K562 (cell line): ENCODE measurements around the gene DAPP1. TPM values are rescaled to one million over a fixed set of nuclear protein-coding genes. Genes with fewer than 3 reads are reported as not detected.

Source experiments
- ATAC-seq: fragments of 200-7000 bp; cut with Tn5 transposase; 3 replicates; pipeline ENCODE4 v1.9.1; 2020; ENCODE audit warnings: moderate library complexity
- BruUV-seq: library from RNA; stranded (reverse); fragments of 400-500 nt; replicated peaks from 2 replicates; lab custom pipeline; 2021; lab: Mats Ljungman, UMichigan
- CTCF ChIA-PET: fragments of 300-600 bp; formaldehyde crosslinking; extraction: SDS; loops from one replicate; lab custom pipeline; 2021; ENCODE audit warnings: low intra/inter-chr PET ratio; lab: Yijun Ruan, JAX
- POLR2A ChIA-PET: fragments of 300-600, 350-650 bp; sonication (Branson Sonifier 250); formaldehyde crosslinking; extraction: SDS; loops from one replicate; lab custom pipeline; 2021; ENCODE audit warnings: antibody characterized with exemption, inconsistent platforms; lab: Yijun Ruan, JAX
- DNase-seq, 4 experiments: peaks; one replicate each; pipeline versions ENCODE4 v3.0.0 to v3.0.0-alpha.2; 2011 to 2018; ENCODE audit warnings: low spot score in 3 of 4, mixed read lengths in 3 of 4; ENCODE audit errors: extremely low read depth in 1 of 4
- FAIRE-seq: peaks from 2 replicates; lab custom pipeline; 2011; peaks lifted over from hg19 to GRCh38; lab: Jason Lieb, UNC
- H2AFZ ChIP-seq: 2 replicates; pipeline ENCODE4 v1.6.0; 2011; ENCODE audit warnings: low read depth, low read length, control low read depth, inconsistent platforms
- H3K27ac ChIP-seq: fragments of 200-600 bp; 3 replicates; pipeline ENCODE4 v1.8.0; 2011; ENCODE audit warnings: low read depth, mild to moderate bottlenecking, control low read depth, inconsistent platforms, low read length, moderate library complexity, mixed read lengths; ENCODE audit errors: extremely low read depth
- H3K27me3 ChIP-seq, 2 experiments: fragments of 300-600 bp in 1 of 2; 2 replicates in 1 of 2; 3 replicates in 1 of 2; pipeline versions ENCODE4 v1.6.0 to v1.8.0; 2011; ENCODE audit warnings: inconsistent platforms in 2 of 2, low read length in 2 of 2, mild to moderate bottlenecking in 1 of 2, mixed read lengths in 1 of 2, moderate library complexity in 1 of 2; ENCODE audit not compliant: control insufficient read depth in 2 of 2, insufficient read depth in 2 of 2
- H3K36me3 ChIP-seq: fragments of 300-600 bp; 3 replicates; pipeline ENCODE4 v1.8.0; 2011; ENCODE audit warnings: mild to moderate bottlenecking, low read length, inconsistent platforms; ENCODE audit not compliant: control insufficient read depth, insufficient read depth
- H3K4me1 ChIP-seq, 2 experiments: fragments of 200-600 bp in 1 of 2; replicated peaks in 1 of 2; 2 replicates in 1 of 2; 3 replicates in 1 of 2; pipeline versions ENCODE4 v1.5.1 to v1.8.0; 2011; ENCODE audit warnings: inconsistent platforms in 2 of 2, low read length in 2 of 2, mild to moderate bottlenecking in 1 of 2, mixed read lengths in 1 of 2, moderate library complexity in 1 of 2; ENCODE audit not compliant: control insufficient read depth in 2 of 2, insufficient read depth in 2 of 2
- H3K4me2 ChIP-seq: 2 replicates; pipeline ENCODE4 v1.6.1; 2011; ENCODE audit warnings: low read length, control low read depth, inconsistent platforms, mixed read lengths; ENCODE audit not compliant: insufficient read depth
- H3K4me3 ChIP-seq: fragments of 200-600 bp; sonication (generic), shearing (Covaris generic); 2 replicates; pipeline ENCODE4 v1.5.1; 2016; ENCODE audit warnings: control low read depth, inconsistent platforms
- H3K79me2 ChIP-seq: fragments of 200-600 bp; 3 replicates; pipeline ENCODE4 v1.8.0; 2011; ENCODE audit warnings: low read length, inconsistent platforms; ENCODE audit not compliant: control insufficient read depth, insufficient read depth
- H3K9ac ChIP-seq, 2 experiments: 2 replicates each; pipeline versions ENCODE4 v1.6.0 to v1.6.1; 2011; ENCODE audit warnings: low read depth in 2 of 2, low read length in 2 of 2, control low read depth in 1 of 2, inconsistent platforms in 1 of 2, mild to moderate bottlenecking in 1 of 2, mixed read lengths in 1 of 2; ENCODE audit not compliant: insufficient read depth in 1 of 2
- H3K9me1 ChIP-seq: one replicate; pipeline ENCODE4 v1.6.0; 2011; ENCODE audit warnings: inconsistent platforms, mild to moderate bottlenecking, low read length, moderate library complexity; ENCODE audit not compliant: control insufficient read depth, insufficient read depth
- H3K9me3 ChIP-seq: replicated peaks from 2 replicates; pipeline ENCODE4 v1.5.1; 2011; ENCODE audit warnings: low read depth, low read length, inconsistent platforms; ENCODE audit not compliant: control insufficient read depth, insufficient read depth
- H4K20me1 ChIP-seq: replicated peaks from 2 replicates; pipeline ENCODE4 v1.6.1; 2011; ENCODE audit warnings: low read length, inconsistent platforms, mixed read lengths; ENCODE audit not compliant: control insufficient read depth, insufficient read depth
- ARID2 ChIP-seq: fragments of 450-650 bp; IDR thresholded peaks from 2 replicates; pipeline ENCODE4 v1.6.1; 2017; ENCODE audit warnings: antibody characterized with exemption, mild to moderate bottlenecking
- ATF7 ChIP-seq: fragments of 450-650 bp; IDR thresholded peaks from 2 replicates; pipeline ENCODE4 v1.7.1; 2014; ENCODE audit warnings: mild to moderate bottlenecking, moderate library complexity
- DMBX1 ChIP-seq: fragments of 250-450 bp; sonication (Bioruptor Pico); IDR thresholded peaks from 2 replicates; pipeline ENCODE4 v1.8.0; 2022; ENCODE audit warnings: inconsistent platforms, mild to moderate bottlenecking, moderate library complexity, borderline replicate concordance
- DNMT1 ChIP-seq: fragments of 450-650 bp; IDR thresholded peaks from 2 replicates; pipeline ENCODE4 v1.6.1; 2016; ENCODE audit warnings: antibody characterized with exemption, mild to moderate bottlenecking
- EGR1 ChIP-seq: fragments of 450-650 bp; conservative IDR thresholded peaks from 2 replicates; pipeline ENCODE4 v1.6.1; 2017; ENCODE audit warnings: mild to moderate bottlenecking
- FOXK1 ChIP-seq: sonication (generic); formaldehyde crosslinking; IDR thresholded peaks from 2 replicates; pipeline ENCODE4 v1.8.0; 2022; ENCODE audit warnings: missing genetic modification reagents, mild to moderate bottlenecking, borderline replicate concordance
- FOXM1 ChIP-seq, 2 experiments: fragments of 450-650 bp in 1 of 2; sonication (generic) in 1 of 2; formaldehyde crosslinking in 1 of 2; IDR thresholded peaks; 2 replicates each; pipeline versions ENCODE4 v1.6.1 to v1.9.0; 2017 to 2022; ENCODE audit warnings: low read depth in 2 of 2, mild to moderate bottlenecking in 2 of 2, missing genetic modification reagents in 1 of 2, moderate library complexity in 1 of 2
- GATAD2B ChIP-seq: fragments of 450-650 bp; IDR thresholded peaks from 2 replicates; pipeline ENCODE4 v1.6.1; 2017; ENCODE audit warnings: mild to moderate bottlenecking, borderline replicate concordance
- GTF3C2 ChIP-seq: IDR thresholded peaks from 3 replicates; pipeline ENCODE4 v1.6.1; 2011; ENCODE audit warnings: borderline replicate concordance, mild to moderate bottlenecking, moderate library complexity; ENCODE audit not compliant: insufficient read length; ENCODE audit errors: extremely low read depth
- IFI16 ChIP-seq: fragments of 250-450 bp; sonication (Bioruptor Pico); IDR thresholded peaks from 2 replicates; pipeline ENCODE4 v2.1.2; 2022; ENCODE audit warnings: mild to moderate bottlenecking, inconsistent platforms
- LARP7 ChIP-seq: fragments of 450-650 bp; IDR thresholded peaks from 2 replicates; pipeline ENCODE4 v1.6.1; 2016
- MECOM ChIP-seq: fragments of 250-450 bp; sonication (Bioruptor Pico); IDR thresholded peaks from 2 replicates; pipeline ENCODE4 v1.8.0; 2022; ENCODE audit warnings: inconsistent platforms
- NFIC ChIP-seq: fragments of 450-650 bp; IDR thresholded peaks from 2 replicates; pipeline ENCODE4 v1.6.1; 2017; ENCODE audit warnings: mild to moderate bottlenecking, inconsistent platforms
- NR1H2 ChIP-seq: sonication (generic); formaldehyde crosslinking; IDR thresholded peaks from 2 replicates; pipeline ENCODE4 v1.4.0; 2020; ENCODE audit warnings: mild to moderate bottlenecking, missing genetic modification reagents
- NR3C1 ChIP-seq: sonication (generic); formaldehyde crosslinking; IDR thresholded peaks from 2 replicates; pipeline ENCODE4 v1.8.1; 2022; ENCODE audit warnings: missing genetic modification reagents
- SMARCE1 ChIP-seq: fragments of 450-650 bp; IDR thresholded peaks from 2 replicates; pipeline ENCODE4 v1.7.1; 2016; ENCODE audit warnings: mild to moderate bottlenecking
- STAT5B ChIP-seq: fragments of 250-450 bp; sonication (Bioruptor Pico); IDR thresholded peaks from 2 replicates; pipeline ENCODE4 v1.8.0; 2021; ENCODE audit warnings: mild to moderate bottlenecking, inconsistent platforms
- TRIM24 ChIP-seq, 2 experiments: fragments of 450-650 bp; IDR thresholded peaks; 2 replicates each; pipeline ENCODE4 v1.6.1; 2016
- ZBTB12 ChIP-seq: fragments of 250-450 bp; sonication (Bioruptor Pico); IDR thresholded peaks from 2 replicates; pipeline ENCODE4 v1.4.0; 2020
- ZNF133 ChIP-seq: fragments of 250-450 bp; sonication (Bioruptor Pico); IDR thresholded peaks from 2 replicates; pipeline ENCODE4 v1.4.0; 2020; ENCODE audit warnings: mild to moderate bottlenecking
- ZNF175 ChIP-seq: fragments of 200-800 bp; sonication (Bioruptor generic); IDR thresholded peaks from 2 replicates; pipeline ENCODE4 v1.6.1; 2016; ENCODE audit warnings: low read depth, mild to moderate bottlenecking, missing genetic modification characterization, missing compliant biosample characterization
- ZNF551 ChIP-seq: fragments of 250-450 bp; sonication (Bioruptor Pico); IDR thresholded peaks from 2 replicates; pipeline ENCODE4 v1.5.0; 2021; ENCODE audit warnings: mild to moderate bottlenecking, moderate library complexity
- WGBS: fragments of 100-300 bp; shearing (Covaris generic); methylation state at CpG from one replicate; pipeline ENCODE4 v1.1.6; 2016; ENCODE audit warnings: low coverage, mixed read lengths; ENCODE audit not compliant: insufficient coverage; ENCODE audit errors: missing lambda C conversion rate; 5-methylcytosine and 5-hydroxymethylcytosine counted together
- in situ Hi-C: fragments of 300-500 bp; cut with MboI; formaldehyde crosslinking; loops from 4 replicates; pipeline ENCODE4 v1.15.0; 2018; ENCODE audit warnings: inconsistent platforms, mixed read lengths
- intact Hi-C: fragments of 100-400 bp; cut with micrococcal nuclease; formaldehyde crosslinking; loops from 2 replicates; pipeline ENCODE4 v1.14.2; 2022
- polyA plus RNA-seq, 8 experiments: library from polyadenylated mRNA; depleted of rRNA in 4 of 8; stranded (reverse) in 5 of 8; unstranded in 3 of 8; fragments of >200 nt; fragmentation: Nextera tagmentation in 2 of 8; fragmentation: Illumina TruSeq in 1 of 8; extraction: Ambion mirVana in 2 of 8; extraction: Trizol in 1 of 8; gene quantifications; 2 replicates each; pipeline versions ENCODE4 v1.2.1 to v1.2.3, GENCODE V29; 2011 to 2014; ENCODE audit warnings: inconsistent platforms in 1 of 8, missing spikeins in 1 of 8
- total RNA-seq, 7 experiments: library from RNA; depleted of rRNA in 6 of 7; stranded (reverse); fragments of >200 nt in 6 of 7; fragmentation: Illumina TruSeq in 2 of 7; extraction: Trizol in 2 of 7; gene quantifications; 2 replicates each; pipeline versions ENCODE4 v1.2.1 to v1.2.3, GENCODE V29; 2011 to 2021; ENCODE audit warnings: low replicate concordance in 1 of 7

The DAPP1 gene
- total and polyA plus RNA-seq, 9 of the 15 experiments (the other 6 are each of a cell fraction or from before 2014, with no cell fraction given), result 1.9 to 7.2 (median 3.6) TPM

GRCh38 chr4:99917575-99917974 lies 100.9 kb downstream of the DAPP1 start (continued):
- no peak for TF ChIP-seq ZBTB12 (CRISPR knock-in tag)
- no peak for TF ChIP-seq STAT5B (CRISPR knock-in tag)
- no peak for TF ChIP-seq NR1H2 (CRISPR knock-in tag)
- TF ChIP-seq ZNF175 (CRISPR knock-in tag), result no peak
- TF ChIP-seq ZNF551 (CRISPR knock-in tag), result no peak
- no peak for TF ChIP-seq GTF3C2

GRCh38 chr4:99918656-99919055 lies 102.0 kb downstream of the DAPP1 start:
- 100% methylated on average over 2 of the region's 2 CpGs for WGBS
- FAIRE-seq (no peak), DNase-seq (no peak), ATAC-seq (no peak)
- Histone ChIP-seq H4K20me1 (no peaks in the 10 kb centered on the region), H3K9me3 (no peaks in the 10 kb centered on the region), H2AFZ (no peak overlapping the region), H3K4me2 (no peak overlapping the region), H3K4me3 (no peak overlapping the region), H3K4me1 (no peaks in the 10 kb centered on the region), H3K27ac (no peak overlapping the region), H3K9ac (no peak overlapping the region), H3K36me3 (peaks cover 44% of the 10 kb centered on the region; the same call in 2 of the 3 replicates), H3K9me1 (no peaks in the 10 kb centered on the region), H3K79me2 (no peaks in the 10 kb centered on the region), H3K27me3 (no peaks in the 10 kb centered on the region)
- in situ Hi-C loops (no loop called here), intact Hi-C loops (no loop called here)
- ChIA-PET CTCF (no interaction called here), POLR2A (no interaction called here)
- no TSS peak for BruUV-seq
- TF ChIP-seq TRIM24 (IDR thresholded peaks at IDR 0.05), result no peak
- TF ChIP-seq LARP7, result no peak
- no peak for TF ChIP-seq FOXM1 (IDR thresholded peaks at IDR 0.05; ENCODE audit: low read depth)
- TF ChIP-seq FOXM1 (CRISPR knock-in tag; IDR thresholded peaks at IDR 0.05; ENCODE audit: low read depth), result no peak
- no peak for TF ChIP-seq ZNF133 (CRISPR knock-in tag)
- no peak for TF ChIP-seq DMBX1
- no peak for TF ChIP-seq IFI16 (CRISPR knock-in tag)
- no peak for TF ChIP-seq ARID2
- no peak for TF ChIP-seq DNMT1
- no peak for TF ChIP-seq MECOM
- no peak for TF ChIP-seq ATF7
- TF ChIP-seq FOXK1, result no peak
- TF ChIP-seq EGR1, result no peak
- TF ChIP-seq NFIC, result no peak
- TF ChIP-seq GATAD2B, result no peak
- TF ChIP-seq NR3C1 (CRISPR knock-in tag), result no peak
- no peak for TF ChIP-seq SMARCE1
- no peak for TF ChIP-seq STAT5B (CRISPR knock-in tag)
